ENCODE measurements around the gene ATXN7L1.

The ATXN7L1 gene

GRCh38 chr7:105648561-105649401, 227.6 kb downstream of the ATXN7L1 start:
- no peak overlapping the region for H3K23ac ChIP-seq (ENCODE audit: low read length)
- no peak overlapping the region for H3K18ac ChIP-seq (ENCODE audit: low read length)
- no peaks in the 10 kb centered on the region for H3K4me1 ChIP-seq (ENCODE audit: control insufficient read depth in 1 of 2, insufficient read depth in 2 of 2, low read length in 2 of 2)
- H3K9ac ChIP-seq (ENCODE audit: low read length): no peak overlapping the region
- no peaks in the 10 kb centered on the region for H3K36me3 ChIP-seq (ENCODE audit: control insufficient read depth in 1 of 2, insufficient read depth in 2 of 2, low read length in 2 of 2)
- H3K27me3 ChIP-seq (ENCODE audit: insufficient read depth, low read length): no peaks in the 10 kb centered on the region
- no peak overlapping the region for H4K91ac ChIP-seq (ENCODE audit: low read depth, low read length)
- no peak overlapping the region for H3K4me3 ChIP-seq (ENCODE audit: low read depth, low read length)
- no peak overlapping the region for H4K12ac ChIP-seq (ENCODE audit: low read depth, low read length)
- WGBS (ENCODE audit: extremely low coverage, insufficient coverage, insufficient read length): no CpG with 5 or more reads among the region's 13 CpGs
- H2AFZ ChIP-seq (ENCODE audit: insufficient read depth, low read length, poor library complexity): no peak overlapping the region
- no peak overlapping the region for H2AK5ac ChIP-seq (ENCODE audit: low read length)
- no peak overlapping the region for H2BK5ac ChIP-seq (ENCODE audit: low read depth, low read length, poor library complexity)
- no peak overlapping the region for H3K14ac ChIP-seq (ENCODE audit: low read length)
- H3K79me2 ChIP-seq (ENCODE audit: control insufficient read depth, insufficient read depth, low read length, poor library complexity): no peaks in the 10 kb centered on the region
- no peaks in the 10 kb centered on the region for H3K9me3 ChIP-seq (ENCODE audit: insufficient read depth, low read depth, low read length)
- no peak overlapping the region for H2BK120ac ChIP-seq (ENCODE audit: insufficient read depth, low read length, poor library complexity)
- H3K4me2 ChIP-seq (ENCODE audit: low read length): no peak overlapping the region
- H4K8ac ChIP-seq (ENCODE audit: low read depth, low read length): no peak overlapping the region
- H3K79me1 ChIP-seq (ENCODE audit: low read length): no peaks in the 10 kb centered on the region
- no peak overlapping the region for H3K4ac ChIP-seq (ENCODE audit: low read depth, low read length)
- no peak for DNase-seq
- H3K27ac ChIP-seq (ENCODE audit: low read depth, low read length): no peak overlapping the region
- H2BK12ac ChIP-seq (ENCODE audit: low read length): no peak overlapping the region

GRCh38 chr7:105647591-105647990, 228.8 kb downstream of the ATXN7L1 start:
- H2BK12ac ChIP-seq (ENCODE audit: low read length): no peak overlapping the region
- H3K27me3 ChIP-seq (ENCODE audit: insufficient read depth, low read length): no peaks in the 10 kb centered on the region
- no peak overlapping the region for H2AK5ac ChIP-seq (ENCODE audit: low read length)
- H3K27ac ChIP-seq (ENCODE audit: low read depth, low read length): no peak overlapping the region
- WGBS (ENCODE audit: extremely low coverage, insufficient coverage, insufficient read length): no CpG with 5 or more reads among the region's 7 CpGs
- H3K79me1 ChIP-seq (ENCODE audit: low read length): no peaks in the 10 kb centered on the region
- H2BK5ac ChIP-seq (ENCODE audit: low read depth, low read length, poor library complexity): no peak overlapping the region
- no peak overlapping the region for H3K4me2 ChIP-seq (ENCODE audit: low read length)
- H3K36me3 ChIP-seq (ENCODE audit: control insufficient read depth in 1 of 2, insufficient read depth in 2 of 2, low read length in 2 of 2): no peaks in the 10 kb centered on the region
- no peak overlapping the region for H3K9ac ChIP-seq (ENCODE audit: low read length)
- no peaks in the 10 kb centered on the region for H3K79me2 ChIP-seq (ENCODE audit: control insufficient read depth, insufficient read depth, low read length, poor library complexity)
- H3K4me3 ChIP-seq (ENCODE audit: low read depth, low read length): no peak overlapping the region
- no peak overlapping the region for H2BK120ac ChIP-seq (ENCODE audit: insufficient read depth, low read length, poor library complexity)
- H4K8ac ChIP-seq (ENCODE audit: low read depth, low read length): no peak overlapping the region
- no peak overlapping the region for H2AFZ ChIP-seq (ENCODE audit: insufficient read depth, low read length, poor library complexity)
- H3K9me3 ChIP-seq (ENCODE audit: insufficient read depth, low read depth, low read length): no peaks in the 10 kb centered on the region
- no peak overlapping the region for H3K4ac ChIP-seq (ENCODE audit: low read depth, low read length)
- H3K4me1 ChIP-seq (ENCODE audit: control insufficient read depth in 1 of 2, insufficient read depth in 2 of 2, low read length in 2 of 2): peaks cover 0 to 2% of the 10 kb centered on the region in 2 experiments
- H3K23ac ChIP-seq (ENCODE audit: low read length): no peak overlapping the region
- H4K91ac ChIP-seq (ENCODE audit: low read depth, low read length): no peak overlapping the region
- H3K14ac ChIP-seq (ENCODE audit: low read length): no peak overlapping the region
- no peak overlapping the region for H3K18ac ChIP-seq (ENCODE audit: low read length)
- no peak overlapping the region for H4K12ac ChIP-seq (ENCODE audit: low read depth, low read length)
- DNase-seq: no peak

GRCh38 chr7:105644937-105645336, 231.5 kb downstream of the ATXN7L1 start:
- Histone ChIP-seq H3K9me3 (ENCODE audit: insufficient read depth, low read depth, low read length) (no peaks in the 10 kb centered on the region), H3K36me3 (ENCODE audit: control insufficient read depth in 1 of 2, insufficient read depth in 2 of 2, low read length in 2 of 2) (no peaks in the 10 kb centered on the region), H2BK120ac (ENCODE audit: insufficient read depth, low read length, poor library complexity) (no peak overlapping the region), H3K27me3 (ENCODE audit: insufficient read depth, low read length) (no peaks in the 10 kb centered on the region), H3K79me1 (ENCODE audit: low read length) (no peaks in the 10 kb centered on the region), H3K4ac (ENCODE audit: low read depth, low read length) (no peak overlapping the region), H2BK5ac (ENCODE audit: low read depth, low read length, poor library complexity) (no peak overlapping the region), H3K14ac (ENCODE audit: low read length) (no peak overlapping the region), H4K8ac (ENCODE audit: low read depth, low read length) (no peak overlapping the region), H3K4me2 (ENCODE audit: low read length) (no peak overlapping the region), H2AFZ (ENCODE audit: insufficient read depth, low read length, poor library complexity) (no peak overlapping the region), H3K9ac (ENCODE audit: low read length) (no peak overlapping the region), H2BK12ac (ENCODE audit: low read length) (no peak overlapping the region), H3K27ac (ENCODE audit: low read depth, low read length) (no peak overlapping the region), H3K23ac (ENCODE audit: low read length) (no peak overlapping the region), H2AK5ac (ENCODE audit: low read length) (no peak overlapping the region), H4K91ac (ENCODE audit: low read depth, low read length) (no peak overlapping the region), H3K79me2 (ENCODE audit: control insufficient read depth, insufficient read depth, low read length, poor library complexity) (no peaks in the 10 kb centered on the region), H3K4me1 (ENCODE audit: control insufficient read depth in 1 of 2, insufficient read depth in 2 of 2, low read length in 2 of 2) (peaks cover 2 to 12% of the 10 kb centered on the region in 2 experiments), H4K12ac (ENCODE audit: low read depth, low read length) (no peak overlapping the region), H3K4me3 (ENCODE audit: low read depth, low read length) (no peak overlapping the region), H3K18ac (ENCODE audit: low read length) (no peak overlapping the region)
- no CpG with 5 or more reads among the region's 3 CpGs for WGBS (ENCODE audit: extremely low coverage, insufficient coverage, insufficient read length)
- DNase-seq: no peak

- no peak overlapping the region for H3K23ac ChIP-seq (ENCODE audit: low read length)
- no peak overlapping the region for H3K27ac ChIP-seq (ENCODE audit: low read depth, low read length)
- H2BK12ac ChIP-seq (ENCODE audit: low read length): no peak overlapping the region
- no peak overlapping the region for H2BK120ac ChIP-seq (ENCODE audit: insufficient read depth, low read length, poor library complexity)
- no peak overlapping the region for H2BK5ac ChIP-seq (ENCODE audit: low read depth, low read length, poor library complexity)
- H2AK5ac ChIP-seq (ENCODE audit: low read length): no peak overlapping the region
- H3K14ac ChIP-seq (ENCODE audit: low read length): no peak overlapping the region
- H3K4me1 ChIP-seq (ENCODE audit: control insufficient read depth in 1 of 2, insufficient read depth in 2 of 2, low read length in 2 of 2): peaks cover 4 to 17% of the 10 kb centered on the region in 2 experiments
- H4K8ac ChIP-seq (ENCODE audit: low read depth, low read length): no peak overlapping the region
- DNase-seq: no peak
- H3K18ac ChIP-seq (ENCODE audit: low read length): no peak overlapping the region
- H3K4me3 ChIP-seq (ENCODE audit: low read depth, low read length): no peak overlapping the region
- no peak overlapping the region for H4K91ac ChIP-seq (ENCODE audit: low read depth, low read length)
- H3K27me3 ChIP-seq (ENCODE audit: insufficient read depth, low read length): no peaks in the 10 kb centered on the region
- H3K4me2 ChIP-seq (ENCODE audit: low read length): no peak overlapping the region
- H4K12ac ChIP-seq (ENCODE audit: low read depth, low read length): no peak overlapping the region
- H2AFZ ChIP-seq (ENCODE audit: insufficient read depth, low read length, poor library complexity): no peak overlapping the region
- H3K4ac ChIP-seq (ENCODE audit: low read depth, low read length): no peak overlapping the region
- no peaks in the 10 kb centered on the region for H3K36me3 ChIP-seq (ENCODE audit: control insufficient read depth in 1 of 2, insufficient read depth in 2 of 2, low read length in 2 of 2)
- H3K9me3 ChIP-seq (ENCODE audit: insufficient read depth, low read depth, low read length): no peaks in the 10 kb centered on the region
- H3K79me2 ChIP-seq (ENCODE audit: control insufficient read depth, insufficient read depth, low read length, poor library complexity): no peaks in the 10 kb centered on the region
- WGBS (ENCODE audit: extremely low coverage, insufficient coverage, insufficient read length): no CpG with 5 or more reads among the region's 1 CpG
- H3K79me1 ChIP-seq (ENCODE audit: low read length): no peaks in the 10 kb centered on the region
- no peak overlapping the region for H3K9ac ChIP-seq (ENCODE audit: low read length)
Measured at GRCh38 chr7:105643851-105644250, 232.5 kb downstream of the ATXN7L1 start.

Measured in trophoblast cell (in vitro differentiated cells and primary cell).